Mesendoderm (in vitro differentiated cells): ENCODE results near the gene GOLGA6A. TPM values are rescaled to one million over a fixed set of nuclear protein-coding genes. Genes with fewer than 3 reads are reported as not detected.
"Not testable (repeated sequence)": the region's sequence is repeated elsewhere in the genome, so short reads cannot be mapped to it uniquely, and the experiment has no call there.

Experiments used
- DNase-seq: peaks from one replicate; pipeline ENCODE4 v3.0.0; 2013
- H2AK5ac ChIP-seq: 2 replicates; pipeline ENCODE4 v1.6.1; 2013; ENCODE audit warnings: low read length, inconsistent platforms
- H2BK120ac ChIP-seq: 2 replicates; pipeline ENCODE4 v1.6.1; 2013; ENCODE audit warnings: low read depth, mild to moderate bottlenecking, low read length, moderate library complexity, mixed read lengths
- H2BK15ac ChIP-seq: replicated peaks from 2 replicates; pipeline ENCODE4 v1.6.1; 2013; ENCODE audit warnings: low read depth, mild to moderate bottlenecking, moderate library complexity
- H2BK5ac ChIP-seq: 2 replicates; pipeline ENCODE4 v1.6.1; 2013; ENCODE audit warnings: low read length, inconsistent platforms
- H3K18ac ChIP-seq: 2 replicates; pipeline ENCODE4 v1.6.1; 2013; ENCODE audit warnings: mild to moderate bottlenecking, low read length, mixed read lengths
- H3K23ac ChIP-seq: one replicate; pipeline ENCODE4 v1.6.1; 2013; ENCODE audit warnings: low read length
- H3K27ac ChIP-seq: 2 replicates; pipeline ENCODE4 v1.5.1; 2013; ENCODE audit warnings: low read depth, mild to moderate bottlenecking, inconsistent platforms, low read length, moderate library complexity
- H3K27me3 ChIP-seq: 2 replicates; pipeline ENCODE4 v1.6.1; 2013; ENCODE audit warnings: low read length, control low read depth, mild to moderate bottlenecking, inconsistent platforms; ENCODE audit not compliant: insufficient read depth, poor library complexity
- H3K36me3 ChIP-seq: 2 replicates; pipeline ENCODE4 v1.6.1; 2013; ENCODE audit warnings: low read length, inconsistent platforms; ENCODE audit not compliant: control insufficient read depth, insufficient read depth
- H3K4ac ChIP-seq: one replicate; pipeline ENCODE4 v1.6.1; 2013; ENCODE audit warnings: low read depth, mild to moderate bottlenecking, low read length, moderate library complexity
- H3K4me1 ChIP-seq: 2 replicates; pipeline ENCODE4 v1.6.1; 2013; ENCODE audit warnings: low read depth, low read length, inconsistent platforms; ENCODE audit not compliant: control insufficient read depth
- H3K4me2 ChIP-seq: 2 replicates; pipeline ENCODE4 v1.6.1; 2013; ENCODE audit warnings: low read length
- H3K4me3 ChIP-seq: 2 replicates; pipeline ENCODE4 v1.5.1; 2013; ENCODE audit warnings: mild to moderate bottlenecking, low read length
- H3K56ac ChIP-seq: one replicate; pipeline ENCODE4 v1.6.1; 2013; ENCODE audit warnings: low read length
- H3K79me1 ChIP-seq: 2 replicates; pipeline ENCODE4 v1.6.1; 2013; ENCODE audit warnings: low read length, inconsistent platforms
- H3K79me2 ChIP-seq: 2 replicates; pipeline ENCODE4 v1.6.1; 2013; ENCODE audit warnings: mild to moderate bottlenecking, low read length; ENCODE audit not compliant: control insufficient read depth, insufficient read depth
- H3K9ac ChIP-seq: 2 replicates; pipeline ENCODE4 v1.6.1; 2013; ENCODE audit warnings: low read length, inconsistent platforms
- H4K5ac ChIP-seq: one replicate; pipeline ENCODE4 v1.6.1; 2013; ENCODE audit warnings: low read length
- H4K8ac ChIP-seq: one replicate; pipeline ENCODE4 v1.6.1; 2013; ENCODE audit warnings: low read depth, mild to moderate bottlenecking, control low read depth, low read length, moderate library complexity
- WGBS: extraction: QIAGEN DNeasy Blood & Tissue Kit; methylation state at CpG from one replicate; pipeline ENCODE4 v1.1.7; 2013; ENCODE audit warnings: low lambda C conversion rate, missing lambda C conversion rate; ENCODE audit not compliant: insufficient coverage; ENCODE audit errors: extremely low coverage; 5-methylcytosine and 5-hydroxymethylcytosine counted together
- polyA plus RNA-seq, 2 experiments: library from polyadenylated mRNA; stranded (reverse); fragments of 200-250 nt; gene quantifications; one replicate each; pipeline ENCODE4 v1.2.3, GENCODE V29; 2013

The GOLGA6A gene
- polyA plus RNA-seq (2013, experiment 1 of 2), result 0.20 TPM
- polyA plus RNA-seq (2013, experiment 2 of 2), result 0.45 TPM

- H3K79me2 ChIP-seq, H3K4me2 ChIP-seq, H3K27me3 ChIP-seq, H2BK15ac ChIP-seq, H3K79me1 ChIP-seq, H3K56ac ChIP-seq, H4K8ac ChIP-seq, H3K27ac ChIP-seq, H3K23ac ChIP-seq, H2BK5ac ChIP-seq, H2AK5ac ChIP-seq, H4K5ac ChIP-seq, H3K4me1 ChIP-seq, H3K4ac ChIP-seq, DNase-seq, H3K18ac ChIP-seq, H3K36me3 ChIP-seq, H2BK120ac ChIP-seq, H3K4me3 ChIP-seq, H3K9ac ChIP-seq: not testable (repeated sequence)
- no CpG with 5 or more reads among the region's 7 CpGs for WGBS
Observed at GRCh38 chr15:74082450-74082849, at the start of gene GOLGA6A. Gene GOLGA6A (minus strand): TSS chr15:74082550. CDS start chr15:74082509, 41 bp downstream.

- H2AK5ac ChIP-seq, result no peak overlapping the region
- no peaks in the 10 kb centered on the region for H3K79me2 ChIP-seq
- no peak overlapping the region for H3K4me3 ChIP-seq
- H2BK120ac ChIP-seq, result no peak overlapping the region
- peaks cover 11% of the 10 kb centered on the region for H3K4me1 ChIP-seq
- H3K79me1 ChIP-seq, result no peaks in the 10 kb centered on the region
- no peak overlapping the region for H3K9ac ChIP-seq
- H3K56ac ChIP-seq, result no peak overlapping the region
- WGBS, result no CpG with 5 or more reads among the region's 20 CpGs
- H4K8ac ChIP-seq, result no peak overlapping the region
- DNase-seq, result no peak
- H3K4me2 ChIP-seq, result no peak overlapping the region
- no peak overlapping the region for H3K18ac ChIP-seq
- H3K27me3 ChIP-seq, result peaks cover 58% of the 10 kb centered on the region
- no peak overlapping the region for H3K4ac ChIP-seq
- no peak overlapping the region for H4K5ac ChIP-seq
- no peak overlapping the region for H2BK5ac ChIP-seq
- no peak overlapping the region for H3K23ac ChIP-seq
- H3K36me3 ChIP-seq, result no peaks in the 10 kb centered on the region
- no peak overlapping the region for H3K27ac ChIP-seq
- H2BK15ac ChIP-seq, result no peak overlapping the region
Observed at GRCh38 chr15:74131628-74132413, 49.5 kb upstream of the GOLGA6A start.

- no peak overlapping the region for H2BK15ac ChIP-seq
- DNase-seq, result no peak
- H3K79me2 ChIP-seq, result no peaks in the 10 kb centered on the region
- H3K4me2 ChIP-seq, result no peak overlapping the region
- no peak overlapping the region for H2BK120ac ChIP-seq
- H3K4me3 ChIP-seq, result no peak overlapping the region
- H2AK5ac ChIP-seq, result no peak overlapping the region
- no peak overlapping the region for H3K23ac ChIP-seq
- H3K79me1 ChIP-seq, result no peaks in the 10 kb centered on the region
- no peak overlapping the region for H4K8ac ChIP-seq
- H3K27me3 ChIP-seq, result peaks cover 58% of the 10 kb centered on the region
- WGBS, result no CpG with 5 or more reads among the region's 28 CpGs
- H3K27ac ChIP-seq, result no peak overlapping the region
- H3K36me3 ChIP-seq, result no peaks in the 10 kb centered on the region
- H3K56ac ChIP-seq, result no peak overlapping the region
- H3K9ac ChIP-seq, result no peak overlapping the region
- H2BK5ac ChIP-seq, result no peak overlapping the region
- no peak overlapping the region for H3K18ac ChIP-seq
- no peak overlapping the region for H3K4ac ChIP-seq
- H3K4me1 ChIP-seq, result peaks cover 9% of the 10 kb centered on the region
- H4K5ac ChIP-seq, result no peak overlapping the region
Observed at GRCh38 chr15:74130849-74131627, 48.7 kb upstream of the GOLGA6A start.

GRCh38 chr15:74130155-74130848 is 48.0 kb upstream of the GOLGA6A start, which contains the start of gene ISLR2:
Gene ISLR2 (plus strand): TSS chr15:74130586. CDS start chr15:74132755, 2,169 bp downstream.
- Histone ChIP-seq H3K4ac (no peak within 1 kb of the TSS), H3K56ac (peak within 1 kb of the TSS; percentile 12), H4K8ac (no peak within 1 kb of the TSS), H3K18ac (no peak within 1 kb of the TSS), H3K36me3 (no peaks in the 10 kb centered on the region), H3K27ac (no peak within 1 kb of the TSS), H3K27me3 (peaks cover 58% of the 10 kb centered on the region), H3K23ac (no peak within 1 kb of the TSS), H3K79me1 (no peaks in the 10 kb centered on the region), H3K79me2 (no peaks in the 10 kb centered on the region), H3K4me1 (peaks cover 9% of the 10 kb centered on the region), H2AK5ac (no peak within 1 kb of the TSS), H3K4me3 (no peak within 1 kb of the TSS), H3K9ac (peak within 1 kb of the TSS; percentile 33), H2BK15ac (no peak within 1 kb of the TSS), H4K5ac (no peak within 1 kb of the TSS), H2BK120ac (no peak within 1 kb of the TSS), H2BK5ac (no peak within 1 kb of the TSS), H3K4me2 (peak within 1 kb of the TSS; percentile 26)
- no peak for DNase-seq
- WGBS, result no CpG with 5 or more reads among the region's 53 CpGs

- no peaks in the 10 kb centered on the region for H3K79me2 ChIP-seq
Observed at GRCh38 chr15:74129586-74130154, 47.3 kb upstream of the GOLGA6A start.

More at GRCh38 chr15:74129586-74130154, 47.3 kb upstream of the GOLGA6A start:
- Histone ChIP-seq H2BK5ac (no peak overlapping the region), H4K5ac (no peak overlapping the region), H3K36me3 (no peaks in the 10 kb centered on the region), H3K79me1 (no peaks in the 10 kb centered on the region), H3K9ac (no peak overlapping the region), H4K8ac (no peak overlapping the region), H3K23ac (no peak overlapping the region), H3K4ac (no peak overlapping the region), H3K4me2 (peak overlapping the region; percentile 15), H3K18ac (no peak overlapping the region), H3K27ac (no peak overlapping the region), H3K56ac (peak overlapping the region; percentile 12), H2BK15ac (no peak overlapping the region), H3K27me3 (peaks cover 55% of the 10 kb centered on the region), H3K4me3 (no peak overlapping the region), H2AK5ac (no peak overlapping the region), H3K4me1 (peaks cover 9% of the 10 kb centered on the region), H2BK120ac (no peak overlapping the region)
- peak; percentile 64 for DNase-seq
- no CpG with 5 or more reads among the region's 40 CpGs for WGBS
